Thyroid gland (tissue), 4 donors: Measurements from ENCODE around the gene CA10.

Source experiments
- POLR2A ChIP-seq, 2 donors: fragments of 450-650 bp; IDR thresholded peaks; one replicate each; pipeline ENCODE4 v1.6.1; 2017; ENCODE audit warnings: antibody characterized with exemption in 2 of 2, mild to moderate bottlenecking in 2 of 2, moderate library complexity in 1 of 2
- TF ChIP-seq, protein P1 (sequence below), 6 experiments: fragments of 200-600 bp in 3 of 6; fragments of 450-650 bp in 3 of 6; sonication (generic) in 3 of 6; IDR thresholded peaks; one replicate each; pipeline ENCODE4 v1.5.1; 2016 to 2019; ENCODE audit warnings: antibody characterized with exemption in 6 of 6, mild to moderate bottlenecking in 2 of 6, inconsistent platforms in 1 of 6, moderate library complexity in 1 of 6

- TF ChIP-seq, protein P1, sequence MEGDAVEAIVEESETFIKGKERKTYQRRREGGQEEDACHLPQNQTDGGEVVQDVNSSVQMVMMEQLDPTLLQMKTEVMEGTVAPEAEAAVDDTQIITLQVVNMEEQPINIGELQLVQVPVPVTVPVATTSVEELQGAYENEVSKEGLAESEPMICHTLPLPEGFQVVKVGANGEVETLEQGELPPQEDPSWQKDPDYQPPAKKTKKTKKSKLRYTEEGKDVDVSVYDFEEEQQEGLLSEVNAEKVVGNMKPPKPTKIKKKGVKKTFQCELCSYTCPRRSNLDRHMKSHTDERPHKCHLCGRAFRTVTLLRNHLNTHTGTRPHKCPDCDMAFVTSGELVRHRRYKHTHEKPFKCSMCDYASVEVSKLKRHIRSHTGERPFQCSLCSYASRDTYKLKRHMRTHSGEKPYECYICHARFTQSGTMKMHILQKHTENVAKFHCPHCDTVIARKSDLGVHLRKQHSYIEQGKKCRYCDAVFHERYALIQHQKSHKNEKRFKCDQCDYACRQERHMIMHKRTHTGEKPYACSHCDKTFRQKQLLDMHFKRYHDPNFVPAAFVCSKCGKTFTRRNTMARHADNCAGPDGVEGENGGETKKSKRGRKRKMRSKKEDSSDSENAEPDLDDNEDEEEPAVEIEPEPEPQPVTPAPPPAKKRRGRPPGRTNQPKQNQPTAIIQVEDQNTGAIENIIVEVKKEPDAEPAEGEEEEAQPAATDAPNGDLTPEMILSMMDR (IDR thresholded peaks at IDR 0.05), result no peak
- TF ChIP-seq POLR2A (IDR thresholded peaks at IDR 0.05), result no peak
These were observed 310.1 kb downstream of the CA10 start for GRCh38 chr17:51848451-51848850.
